ENCODE data around the gene MESP2.

The MESP2 gene

GRCh38 chr15:89756897-89757296 is 19.2 kb upstream of the MESP2 start:
- DNase-seq, result no peak

- DNase-seq, result no peak
These were observed 17.8 kb upstream of the MESP2 start for GRCh38 chr15:89758283-89758682.

DNA sequence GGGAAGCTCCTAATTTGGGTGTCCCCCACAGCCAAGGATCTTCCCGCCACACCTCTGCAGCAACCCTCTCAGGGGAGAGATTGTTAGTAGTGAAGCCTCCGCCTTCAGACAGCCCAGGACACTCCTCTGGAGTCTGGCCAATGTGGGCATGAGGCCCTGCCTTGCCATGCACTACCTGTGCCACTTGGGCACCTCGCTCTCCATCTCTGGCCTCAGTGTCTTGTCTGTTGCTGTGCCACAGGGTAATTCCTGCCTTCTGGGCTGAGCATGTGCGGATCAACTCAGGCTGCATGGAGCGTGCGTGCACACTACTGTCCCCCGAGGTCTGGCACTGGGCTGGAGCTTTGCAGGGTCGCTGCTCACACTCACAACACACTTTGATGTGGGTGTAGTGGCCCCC is 17.2 kb upstream of the MESP2 start:
- no peak for DNase-seq

DNA sequence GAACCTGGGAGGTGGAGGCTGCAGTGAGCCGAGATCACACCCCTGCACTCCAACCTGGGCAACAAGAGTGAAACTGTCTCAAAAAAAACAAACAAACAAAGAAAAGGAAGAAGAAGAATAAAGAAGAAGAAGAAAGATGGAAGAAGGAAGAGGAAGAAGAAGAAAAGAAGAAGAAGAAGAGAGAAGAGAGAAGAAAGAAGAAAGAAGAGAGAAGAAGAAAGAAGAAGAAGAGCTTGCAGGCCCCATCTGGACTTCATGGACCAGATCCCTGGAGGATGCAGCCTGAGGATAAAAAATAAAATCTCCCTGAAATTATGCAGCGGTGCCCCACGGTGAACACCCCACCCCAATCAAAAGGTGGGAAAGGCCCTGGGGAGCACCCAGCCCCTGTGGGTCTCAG is 16.3 kb upstream of the MESP2 start:
- no peak for DNase-seq

DNA sequence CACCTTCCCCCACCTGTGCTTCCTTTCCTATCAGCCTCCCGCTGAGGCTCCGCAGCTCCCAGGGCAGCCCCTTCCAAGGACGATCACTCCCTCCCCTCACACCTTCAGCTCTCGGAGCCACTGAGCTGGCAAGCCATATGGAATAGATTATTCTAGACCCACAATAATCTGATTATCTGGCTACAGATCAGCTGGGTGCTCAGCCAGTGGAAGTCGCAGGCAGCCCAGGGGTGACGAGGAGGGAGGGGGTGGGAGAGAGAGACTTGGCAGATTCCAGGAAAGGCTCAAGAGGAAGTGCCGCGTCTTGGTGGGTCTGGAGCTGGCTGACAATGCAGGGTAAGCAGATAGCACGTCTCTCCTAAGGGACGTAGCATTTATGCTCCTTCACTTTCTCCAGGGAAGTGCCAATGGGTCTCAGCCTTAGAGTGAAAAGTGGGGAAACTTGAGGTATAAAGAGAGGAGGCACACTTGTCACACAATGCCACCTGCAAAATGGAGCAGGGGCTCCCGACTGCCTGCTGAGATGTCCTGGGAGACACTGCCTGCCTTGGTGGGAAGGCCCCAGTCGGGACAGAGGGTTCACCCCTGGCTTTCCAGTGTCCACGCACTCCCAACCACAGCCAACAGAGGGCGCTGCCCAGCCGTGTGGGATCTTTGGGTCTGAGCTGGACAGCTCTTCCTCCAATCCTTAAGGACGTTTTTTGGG is 15.7 kb upstream of the MESP2 start:
- peak; percentile 49 to 74 (median 67) for DNase-seq

GRCh38 chr15:89761009-89761831 is 14.9 kb upstream of the MESP2 start:
- DNase-seq, result no peak

DNA sequence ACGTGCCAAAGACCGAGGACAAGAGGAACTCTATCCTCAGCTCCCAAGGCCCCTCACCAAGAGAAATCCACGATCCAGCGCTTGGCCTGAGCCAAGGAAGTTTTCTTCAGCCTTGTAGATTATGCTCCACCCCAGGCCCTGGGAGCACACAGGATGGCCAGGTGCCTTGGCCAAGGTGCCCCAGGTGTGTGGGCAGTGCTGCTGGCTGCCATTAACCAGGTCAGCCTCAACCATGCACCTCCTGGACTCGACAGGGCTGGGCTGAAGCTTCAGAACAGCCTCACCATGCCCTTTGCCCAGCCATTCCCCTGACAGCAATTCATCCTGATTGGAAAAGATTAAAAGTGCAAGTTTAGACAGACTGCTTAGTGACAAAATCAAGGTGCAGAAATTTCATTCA is 14.2 kb upstream of the MESP2 start:
- DNase-seq, result no peak

GRCh38 chr15:89765694-89766093 is 10.4 kb upstream of the MESP2 start:
- no peak for DNase-seq

DNA sequence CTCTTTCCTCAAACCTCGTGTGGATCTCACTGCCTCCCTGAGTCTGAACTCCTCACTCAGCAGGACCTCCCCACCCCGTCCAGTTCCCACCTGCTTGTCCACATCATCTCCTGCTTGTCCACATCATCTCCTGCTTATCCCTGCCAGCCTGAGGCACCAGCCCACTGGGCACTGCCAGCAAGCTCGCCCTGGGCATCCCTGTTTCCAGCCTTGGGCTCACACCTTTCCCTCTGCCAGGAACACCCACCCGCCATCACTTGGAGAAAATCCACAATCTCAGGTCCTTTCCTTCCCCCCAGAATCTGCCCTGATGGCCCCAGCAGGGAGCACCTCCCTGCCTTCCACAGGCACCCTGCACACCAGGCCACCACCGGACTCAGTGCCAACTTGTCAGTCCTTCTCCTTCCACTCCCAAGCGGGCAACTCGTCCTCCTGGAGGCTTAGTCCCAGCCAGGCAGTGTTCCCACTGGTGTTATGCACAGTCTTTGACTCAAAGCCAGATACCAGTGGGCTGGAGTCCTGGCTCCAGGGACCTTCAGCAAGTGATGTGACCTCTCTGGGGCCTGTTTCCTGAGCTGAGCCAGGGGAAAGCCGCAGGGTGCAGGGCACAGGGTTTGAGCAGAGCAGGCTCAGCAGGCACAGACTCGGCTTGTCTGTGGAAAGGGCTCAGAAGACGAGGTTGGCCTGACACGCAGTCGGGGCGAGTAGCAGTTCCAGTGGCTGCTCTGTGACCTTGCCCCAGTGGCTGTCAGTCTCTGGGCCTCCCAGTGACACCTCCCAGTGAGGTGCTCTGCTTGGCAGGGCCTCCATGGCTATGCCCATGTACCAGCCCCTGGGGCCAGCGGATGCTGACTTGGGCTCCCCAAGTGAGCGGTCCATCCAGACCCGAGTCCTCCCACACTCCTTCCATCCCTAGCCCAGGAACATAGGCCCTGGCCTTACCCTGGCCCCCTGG is 9.5 kb upstream of the MESP2 start:
- no peak for DNase-seq

DNA sequence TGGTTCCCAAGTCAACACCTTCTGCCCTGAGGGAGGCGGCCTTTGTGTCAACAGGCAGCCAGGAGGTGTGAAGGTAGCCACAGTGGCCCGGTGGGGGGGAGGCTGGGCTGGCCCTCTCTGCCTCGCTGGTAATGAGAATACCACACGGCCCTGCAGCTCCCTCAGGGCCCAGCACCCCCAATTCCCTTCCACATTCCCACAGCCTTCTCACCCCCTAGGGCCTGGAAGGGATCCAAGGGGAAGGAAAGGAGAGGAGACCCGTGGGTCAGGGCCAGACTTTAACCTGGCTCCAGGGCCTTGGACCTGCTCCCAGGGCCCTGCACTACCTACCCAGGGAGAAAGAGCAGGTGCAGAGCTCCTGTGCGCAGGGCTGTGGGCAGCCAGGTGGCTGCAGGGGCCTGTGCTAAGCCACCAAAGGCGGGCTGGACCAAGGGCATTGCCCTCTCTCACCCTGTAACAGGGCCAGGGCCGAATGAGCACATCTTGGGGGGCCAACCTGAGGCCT is 8.7 kb upstream of the MESP2 start:
- DNase-seq, result no peak

DNA sequence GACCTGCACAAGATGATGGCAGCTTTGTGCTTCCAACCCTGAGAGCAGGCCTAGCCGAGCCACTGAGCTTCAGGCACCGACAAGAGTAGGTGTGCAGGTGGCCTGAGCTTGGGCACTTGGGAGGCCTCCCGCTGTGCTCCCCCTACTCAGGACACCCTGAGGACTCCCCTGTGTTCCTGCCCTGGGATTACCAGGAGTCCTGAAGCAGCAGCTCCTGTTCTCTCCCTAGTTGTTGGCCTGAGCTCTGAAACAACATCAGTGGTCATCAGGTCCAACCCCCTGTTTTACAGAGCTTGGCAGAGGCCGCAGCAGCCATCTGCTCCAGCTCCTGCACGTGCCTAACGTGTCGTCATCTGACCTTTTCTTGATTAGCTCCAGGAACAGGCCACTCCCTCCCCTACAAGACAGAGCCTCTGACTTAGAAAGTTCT is 8.0 kb upstream of the MESP2 start:
- DNase-seq, result no peak

GRCh38 chr15:89769366-89769765 is 6.8 kb upstream of the MESP2 start:
- no peak for DNase-seq

DNA sequence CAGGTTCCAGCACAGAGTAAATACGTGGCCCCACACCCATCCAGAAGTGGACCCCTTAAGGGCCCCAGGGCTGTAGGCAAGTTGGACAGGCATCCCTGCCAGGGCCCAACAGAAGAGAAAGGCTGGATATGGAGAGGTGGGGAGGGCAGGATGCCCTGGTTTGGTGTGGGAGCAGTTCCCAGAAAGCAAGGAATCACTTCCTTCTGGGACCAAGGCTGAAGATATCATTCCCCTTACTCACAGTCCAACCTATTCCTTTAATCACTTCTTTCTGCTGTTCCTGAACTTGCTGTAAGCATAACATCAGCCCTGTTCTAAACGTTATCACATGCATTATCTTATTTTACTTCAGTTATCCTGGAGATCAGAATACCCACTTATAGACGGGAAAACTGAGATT is 6.1 kb upstream of the MESP2 start:
- no peak for DNase-seq

DNA sequence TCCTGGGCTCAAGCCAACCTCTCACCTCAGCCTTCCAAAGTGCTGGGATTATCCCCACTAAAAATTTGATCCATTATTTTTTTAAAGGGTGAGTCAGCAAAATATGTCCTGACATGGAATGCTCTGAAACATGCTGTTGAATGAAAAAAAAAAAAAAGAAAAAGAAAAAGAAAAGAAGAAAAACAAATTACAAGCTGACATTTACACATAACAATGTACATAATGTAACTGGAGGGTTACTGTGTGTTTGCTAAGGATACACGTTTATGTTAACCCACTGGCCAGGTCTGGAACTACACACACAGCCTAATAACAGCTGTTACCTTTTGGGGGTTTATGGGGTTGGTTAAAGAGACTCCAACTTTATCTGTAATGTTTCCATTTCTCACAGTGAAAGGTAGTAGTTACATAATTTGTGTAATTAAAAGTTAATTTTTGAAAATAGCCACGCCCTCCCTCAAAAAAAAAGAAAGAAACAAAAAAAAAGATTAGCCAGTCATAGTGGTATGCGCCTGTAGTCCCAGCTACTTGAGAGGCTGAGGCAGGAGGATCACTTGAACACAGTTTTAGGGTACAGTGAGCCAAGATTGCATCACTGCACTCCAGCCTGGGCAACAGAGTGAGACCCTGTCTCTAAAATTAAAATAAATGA is 3.1 kb upstream of the MESP2 start:
- no peak for DNase-seq

GRCh38 chr15:89774492-89774891 is 1.6 kb upstream of the MESP2 start:
- no peak for DNase-seq

- DNase-seq, result no peak
These were observed 317 bp upstream of the MESP2 start for GRCh38 chr15:89775815-89776214.

- no peak for DNase-seq
These were observed 1.1 kb downstream of the MESP2 start for GRCh38 chr15:89777073-89777751.

DNA sequence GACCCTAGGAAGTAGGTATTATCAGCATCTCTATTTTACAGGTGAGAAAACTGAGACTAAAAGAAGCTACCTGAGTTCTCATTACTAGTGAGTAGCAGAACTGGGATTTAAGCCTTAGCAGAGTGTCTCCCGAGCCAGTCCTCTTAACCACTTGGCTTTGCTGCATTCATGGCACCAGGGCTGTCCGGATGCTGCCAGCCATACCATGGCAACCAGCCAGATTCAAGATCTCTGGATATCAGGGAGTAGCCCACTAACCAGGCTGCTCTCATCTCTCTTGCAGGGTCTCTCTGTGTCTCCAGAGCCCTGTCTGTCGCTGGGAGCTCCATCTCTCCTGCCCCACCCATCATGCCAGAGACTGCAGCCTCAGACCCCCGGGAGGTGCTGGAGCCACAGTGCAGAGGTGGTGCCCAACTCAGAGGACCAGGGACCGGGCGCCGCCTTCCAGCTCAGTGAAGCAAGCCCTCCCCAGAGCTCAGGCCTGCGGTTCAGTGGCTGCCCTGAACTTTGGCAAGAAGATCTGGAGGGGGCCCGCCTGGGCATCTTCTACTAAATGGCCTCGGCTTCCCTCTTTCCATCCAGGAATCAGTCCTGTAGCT is 1.7 kb downstream of the MESP2 start:
- DNase-seq, result no peak

- DNase-seq, result no peak
These were observed 2.7 kb downstream of the MESP2 start for GRCh38 chr15:89778861-89779260.

DNA sequence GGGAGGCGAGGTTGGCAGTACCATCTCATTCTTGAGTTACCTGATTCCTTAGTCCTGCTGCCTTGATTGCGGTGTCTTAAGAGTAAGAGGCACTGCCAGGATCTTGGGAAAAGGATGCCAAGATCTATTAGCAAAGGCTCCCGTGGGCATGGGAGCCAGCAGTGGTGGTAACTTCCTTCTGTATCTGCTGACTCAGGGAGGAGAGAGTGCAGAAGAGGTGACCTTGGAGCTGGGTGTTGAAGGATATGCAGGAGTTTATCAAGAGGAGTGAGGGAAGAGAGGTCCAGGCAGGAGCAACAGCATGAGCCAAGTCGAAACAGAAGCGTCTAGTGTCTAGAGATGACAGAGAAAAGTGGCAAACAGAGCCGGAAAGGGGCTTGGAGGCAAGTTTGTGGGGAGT is 4.5 kb downstream of the MESP2 start:
- DNase-seq, result no peak

- DNase-seq, result no peak
These were observed 4.9 kb downstream of the MESP2 start for GRCh38 chr15:89781055-89781454.

All from NCI-H1417 (cell line).